ENCODE measurements around the gene TTC39A.

Gene TTC39A

DNA sequence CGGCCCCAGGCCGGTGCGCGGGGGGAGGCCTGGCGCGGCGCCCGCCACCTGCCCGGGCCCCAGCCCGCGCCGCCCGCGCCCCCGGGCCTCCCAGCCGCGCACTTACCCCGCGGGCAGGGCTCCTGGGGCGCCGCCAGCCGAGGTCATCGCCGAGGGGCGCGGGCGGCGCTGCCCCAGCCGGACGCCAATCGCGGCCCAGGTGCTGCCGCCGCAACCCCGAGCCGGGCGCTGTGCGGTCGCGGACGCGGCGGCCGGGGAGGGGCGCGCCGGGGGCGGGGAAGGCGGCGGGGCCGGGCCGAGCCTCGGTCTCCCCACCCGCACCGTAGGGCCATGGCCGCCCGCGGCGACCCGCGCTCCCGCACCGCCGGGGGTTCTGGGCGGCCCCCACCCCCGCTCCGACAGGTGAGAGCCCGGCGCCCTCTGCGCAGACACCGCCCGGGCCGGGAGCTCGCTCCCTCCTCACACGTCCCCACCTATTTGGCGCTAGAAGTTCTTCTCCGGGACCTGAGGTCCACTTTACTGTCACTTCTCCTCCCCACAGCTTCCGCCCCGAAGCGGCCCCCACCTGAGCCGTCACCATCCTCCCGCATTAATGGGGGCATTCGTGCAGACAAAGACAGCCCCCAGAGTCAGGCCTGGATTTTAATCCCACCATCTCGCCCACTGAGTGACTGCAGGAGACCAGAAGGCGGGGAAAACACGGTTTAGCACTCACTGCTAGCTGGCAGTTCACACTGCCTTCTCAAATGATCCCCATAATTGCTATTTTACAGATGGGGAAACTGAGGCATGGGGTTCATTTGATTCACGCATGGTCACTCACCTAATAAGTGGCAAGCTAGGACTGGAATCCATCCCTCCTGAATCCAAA, at the start of gene TTC39A:
TTC39A (minus strand) TSS at position 232 of the 871 bp plus-strand sequence; CDS start at position 147, 85 bp downstream.
- H3K27ac ChIP-seq: peak within 1 kb of the TSS; percentile 80
- TF ChIP-seq CTCF (IDR thresholded peaks at IDR 0.05) (0 out of 2 replicates have a peak, but pooled peaks have one; percentile 6), ZFX (IDR thresholded peaks at IDR 0.05; ENCODE audit: borderline replicate concordance) (no peak)

GRCh38 chr1:51378871-51379270, 48.5 kb upstream of the TTC39A start:
- no peak overlapping the region for H3K27ac ChIP-seq

GRCh38 chr1:51373898-51374297, 43.5 kb upstream of the TTC39A start:
- no peak overlapping the region for H3K27ac ChIP-seq
- TF ChIP-seq CTCF (IDR thresholded peaks at IDR 0.05) (no peak), ZFX (IDR thresholded peaks at IDR 0.05; ENCODE audit: borderline replicate concordance) (no peak)

More at GRCh38 chr1:51378871-51379270, 48.5 kb upstream of the TTC39A start:
- TF ChIP-seq CTCF (IDR thresholded peaks at IDR 0.05) (no peak), ZFX (IDR thresholded peaks at IDR 0.05; ENCODE audit: borderline replicate concordance) (no peak)

DNA sequence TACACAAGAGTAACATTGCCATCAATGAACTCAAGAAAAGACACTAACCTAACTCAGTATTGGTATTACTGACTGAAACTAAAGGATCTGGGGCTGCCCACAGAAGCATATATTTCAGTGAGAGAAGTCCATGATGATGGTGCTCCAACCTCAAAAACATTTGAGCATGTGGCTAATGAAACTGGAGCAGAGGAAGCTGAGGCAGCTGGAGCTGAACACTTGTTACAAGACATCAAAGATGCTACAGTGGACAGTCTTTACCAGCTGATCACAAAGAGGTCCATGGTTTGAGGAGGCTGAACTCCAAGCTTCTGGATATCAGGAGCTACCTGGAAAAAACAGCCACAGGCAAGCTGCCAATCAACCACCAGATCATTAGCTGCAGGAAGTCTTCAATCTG, 42.2 kb upstream of the TTC39A start:
- no peak overlapping the region for H3K27ac ChIP-seq
- no peak for TF ChIP-seq CTCF (IDR thresholded peaks at IDR 0.05)
- TF ChIP-seq ZFX (IDR thresholded peaks at IDR 0.05; ENCODE audit: borderline replicate concordance): no peak

- no peak for TF ChIP-seq ZFX (IDR thresholded peaks at IDR 0.05; ENCODE audit: borderline replicate concordance)
- TF ChIP-seq CTCF (IDR thresholded peaks at IDR 0.05): no peak
- H3K27ac ChIP-seq: no peak overlapping the region
Observed at GRCh38 chr1:51369171-51369570, 38.8 kb upstream of the TTC39A start.

DNA sequence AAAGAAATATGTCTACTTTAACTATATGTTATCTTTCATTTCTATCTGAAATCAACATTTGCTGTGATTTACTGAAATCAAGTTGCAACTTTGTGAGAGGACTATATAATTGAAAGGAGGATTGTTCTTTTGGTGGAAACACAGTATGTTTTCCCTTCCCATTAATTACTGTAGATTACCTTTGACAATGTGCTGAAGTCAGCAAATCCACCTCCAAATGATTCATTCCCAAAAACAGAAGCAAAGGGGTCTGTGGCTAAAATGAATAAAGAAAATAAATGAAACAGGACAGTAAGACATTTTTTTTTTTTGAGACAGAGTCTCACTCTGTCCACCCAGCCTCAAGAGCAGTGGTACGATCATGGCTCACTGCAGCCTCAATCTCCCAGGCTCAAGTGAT, 35.4 kb upstream of the TTC39A start:
- TF ChIP-seq ZFX (IDR thresholded peaks at IDR 0.05; ENCODE audit: borderline replicate concordance): no peak
- TF ChIP-seq CTCF (IDR thresholded peaks at IDR 0.05): no peak
- no peak overlapping the region for H3K27ac ChIP-seq

DNA sequence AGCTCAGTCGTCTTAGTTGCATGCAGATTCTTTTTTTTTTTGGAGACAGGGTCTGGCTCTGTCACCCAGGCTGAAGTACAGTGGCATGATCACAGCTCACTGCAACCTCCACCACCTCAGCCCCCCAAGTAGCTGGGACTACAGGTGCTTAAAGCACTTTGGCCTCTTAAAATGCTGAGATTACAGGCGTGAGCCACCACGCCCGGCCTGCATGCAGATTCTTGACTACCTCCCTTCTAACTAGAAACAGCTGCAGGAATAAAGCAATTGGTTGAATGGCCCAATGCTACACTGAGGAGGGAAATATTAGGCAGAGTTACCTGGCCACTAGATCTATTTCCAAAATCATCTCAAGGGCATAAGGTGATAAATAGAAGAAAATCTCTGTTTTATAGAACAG, 29.5 kb upstream of the TTC39A start:
- TF ChIP-seq CTCF (IDR thresholded peaks at IDR 0.05): no peak
- TF ChIP-seq ZFX (IDR thresholded peaks at IDR 0.05; ENCODE audit: borderline replicate concordance): no peak
- H3K27ac ChIP-seq: no peak overlapping the region
